Measurements from ENCODE around the gene AP3S1.
"Not testable (repeated sequence)": the region's sequence is repeated elsewhere in the genome, so short reads cannot be mapped to it uniquely, and the experiment has no call there.

Gene AP3S1

DNA sequence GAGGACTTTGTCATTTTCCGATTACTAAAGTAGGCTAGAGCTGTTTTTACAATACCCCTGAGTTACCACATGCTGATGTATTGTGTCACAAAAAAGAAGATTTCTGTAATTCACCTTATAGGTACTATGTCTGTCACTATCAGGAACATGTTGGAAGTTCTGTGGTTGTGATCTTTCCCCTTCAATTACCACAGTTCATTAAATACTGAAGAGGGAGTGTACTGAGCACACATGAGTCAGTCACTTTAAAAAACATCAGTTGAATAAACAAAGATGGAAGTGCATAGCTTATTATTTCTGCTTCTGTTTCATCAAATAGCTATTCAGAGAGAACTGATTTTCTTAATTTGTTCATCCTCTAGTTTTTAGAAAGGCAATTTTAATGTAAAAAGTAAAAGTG is 31.7 kb downstream of the AP3S1 start:
- DNase-seq (ENCODE audit: low read depth): no peak

DNA sequence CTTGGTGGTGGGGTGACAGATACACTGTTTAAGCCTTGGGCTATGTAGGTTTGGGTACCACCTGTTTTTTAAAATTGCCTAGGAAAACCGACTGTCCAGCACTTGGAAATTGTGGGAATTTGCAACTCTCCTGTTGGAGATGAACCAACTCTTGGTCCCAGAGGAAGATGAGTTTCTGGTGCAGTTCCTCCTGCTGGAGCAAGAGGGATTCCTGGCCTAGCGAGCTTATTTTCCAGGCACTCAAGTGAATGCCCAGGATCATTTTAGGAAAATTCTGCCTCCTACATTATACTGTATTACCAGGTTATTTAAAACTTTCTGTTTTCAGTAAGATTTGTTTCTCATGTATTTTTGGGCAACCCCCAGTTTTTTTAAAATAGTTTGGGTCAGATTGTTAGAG is 33.7 kb downstream of the AP3S1 start:
- no peak for DNase-seq (ENCODE audit: low read depth)

DNA sequence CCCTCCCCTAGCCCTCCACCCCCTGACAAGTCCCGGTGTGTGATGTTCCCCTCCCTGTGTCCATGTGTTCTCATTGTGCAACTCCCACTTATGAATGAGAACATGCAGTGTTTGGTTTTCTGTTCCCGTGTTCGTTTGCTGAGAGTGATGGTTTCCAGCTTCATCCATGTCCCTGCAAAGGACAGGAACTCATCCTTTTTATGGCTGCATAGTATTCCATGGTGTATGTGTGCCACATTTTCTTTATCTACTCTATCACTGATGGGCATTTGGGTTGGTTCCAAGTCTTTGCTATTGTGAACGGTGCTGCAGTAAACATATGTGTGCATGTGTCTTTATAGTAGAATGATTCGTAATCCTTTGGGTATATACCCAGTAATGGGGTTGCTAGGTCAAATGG is 35.6 kb downstream of the AP3S1 start:
- not testable (repeated sequence) for DNase-seq (ENCODE audit: low read depth)

DNA sequence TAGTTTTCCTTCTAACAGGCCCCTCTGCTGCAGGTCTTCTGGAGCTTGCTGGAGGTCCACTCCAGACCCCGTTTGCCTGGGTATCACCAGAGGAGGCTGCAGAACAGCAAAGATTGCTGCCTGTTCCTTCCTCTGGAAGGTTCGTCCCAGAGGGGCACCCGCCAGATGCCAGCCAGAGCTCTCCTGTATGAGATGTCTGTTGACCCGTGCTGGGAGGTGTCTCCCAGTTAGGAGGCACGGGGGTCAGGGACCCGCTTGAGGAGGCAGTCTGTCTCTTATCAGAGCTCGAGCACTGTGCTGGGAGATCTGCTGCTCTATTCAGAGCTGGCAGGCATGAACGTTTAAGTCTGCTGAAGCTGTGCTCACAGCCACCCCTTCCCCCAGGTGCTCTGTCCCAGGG is 40.7 kb downstream of the AP3S1 start:
- DNase-seq (ENCODE audit: low read depth): not testable (repeated sequence)

DNA sequence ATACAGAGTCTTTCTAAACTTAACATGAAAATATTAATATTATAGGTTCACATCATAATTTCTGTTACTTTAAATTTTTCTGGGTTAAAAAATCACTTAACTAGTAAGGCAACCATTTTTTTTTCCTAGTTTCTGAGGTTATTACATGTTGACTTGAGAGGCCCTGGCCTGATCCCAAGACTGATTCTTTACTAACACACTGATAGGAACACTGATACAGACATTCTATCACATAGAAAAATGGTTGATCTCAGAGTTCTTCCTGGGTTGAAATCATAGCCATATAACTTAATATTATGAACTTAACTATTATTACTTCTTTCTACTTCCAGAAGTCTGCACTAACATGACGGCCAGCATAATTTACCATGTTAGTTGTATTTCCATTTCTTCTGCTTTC is 43.0 kb downstream of the AP3S1 start:
- no peak for DNase-seq (ENCODE audit: low read depth)

DNA sequence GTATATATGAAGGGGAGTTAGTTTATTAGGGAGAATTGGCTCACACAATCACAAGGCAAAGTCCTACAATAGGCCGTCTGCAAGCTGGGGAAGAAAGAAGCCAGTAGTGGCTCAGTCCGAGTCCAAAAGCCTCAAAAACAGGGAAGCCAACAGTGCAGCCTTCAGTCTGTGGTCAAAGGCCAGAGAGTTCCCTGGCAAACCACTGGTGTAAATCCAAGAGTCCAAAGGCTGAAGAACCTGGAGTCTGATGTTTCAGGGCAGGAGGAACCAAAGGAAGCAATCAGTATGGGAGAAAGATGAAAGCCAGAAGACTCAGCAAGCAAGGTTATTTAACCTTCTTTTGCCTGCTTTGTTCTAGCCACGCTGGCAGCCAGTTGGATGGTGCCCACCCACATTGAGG is 43.5 kb downstream of the AP3S1 start:
- DNase-seq (ENCODE audit: low read depth): not testable (repeated sequence)

DNA sequence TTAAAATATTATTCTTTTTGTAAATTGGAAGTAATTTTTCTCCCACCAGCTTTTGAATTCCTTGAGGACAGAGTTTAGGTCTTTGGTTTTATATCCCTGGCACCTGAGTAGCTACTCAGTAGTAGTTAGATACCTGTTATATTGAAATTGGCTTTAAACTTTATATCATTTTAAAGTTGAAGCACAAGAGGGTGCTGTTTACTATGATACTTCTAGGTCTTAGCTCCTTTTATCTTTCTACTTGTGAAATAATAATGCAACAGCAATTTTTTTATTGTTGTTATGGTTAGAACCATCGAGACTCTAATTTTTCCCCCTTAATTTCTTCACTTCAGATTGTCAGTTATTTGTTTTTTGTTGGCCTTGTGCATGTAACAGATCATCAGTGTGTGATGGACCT is 46.3 kb downstream of the AP3S1 start:
- DNase-seq (ENCODE audit: low read depth): no peak

DNA sequence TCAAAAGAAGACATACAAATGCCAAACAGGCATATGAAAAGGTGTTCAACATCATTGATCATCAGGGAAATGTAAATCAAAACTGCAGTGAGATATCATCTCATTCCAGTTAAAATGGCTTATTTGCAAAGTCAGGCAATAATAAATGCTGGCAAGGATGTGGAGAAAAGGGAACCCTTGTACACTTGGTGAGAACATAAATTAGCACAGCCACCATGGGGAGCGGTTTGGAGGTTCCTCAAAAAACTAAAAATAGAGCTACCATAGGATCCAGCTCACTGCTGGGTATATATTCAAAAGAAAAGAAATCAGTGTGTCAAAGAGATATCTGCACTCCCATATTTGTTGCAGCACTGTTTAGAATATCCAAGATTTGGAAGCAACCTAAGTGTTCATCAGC is 50.3 kb downstream of the AP3S1 start:
- DNase-seq (ENCODE audit: low read depth): no peak

DNA sequence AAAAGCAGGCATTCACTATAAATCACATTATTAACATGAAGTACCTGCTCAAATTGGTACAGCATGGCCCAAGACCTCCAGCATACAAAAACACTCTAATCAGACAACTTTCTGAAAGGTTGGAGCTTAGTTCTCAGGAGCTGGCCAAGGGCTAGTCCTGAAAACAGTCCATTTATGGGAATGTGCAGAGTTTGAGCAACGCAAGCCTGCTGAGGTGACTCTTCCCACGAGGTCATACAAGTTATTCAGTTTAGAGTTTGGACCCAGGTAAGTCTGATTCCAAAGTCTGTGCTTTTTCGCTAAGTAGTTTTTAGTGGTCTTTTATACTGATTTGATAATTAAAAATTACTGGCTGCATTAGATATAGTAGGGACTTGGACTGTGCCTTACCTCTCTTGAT is 52.6 kb downstream of the AP3S1 start:
- DNase-seq (ENCODE audit: low read depth): no peak

DNA sequence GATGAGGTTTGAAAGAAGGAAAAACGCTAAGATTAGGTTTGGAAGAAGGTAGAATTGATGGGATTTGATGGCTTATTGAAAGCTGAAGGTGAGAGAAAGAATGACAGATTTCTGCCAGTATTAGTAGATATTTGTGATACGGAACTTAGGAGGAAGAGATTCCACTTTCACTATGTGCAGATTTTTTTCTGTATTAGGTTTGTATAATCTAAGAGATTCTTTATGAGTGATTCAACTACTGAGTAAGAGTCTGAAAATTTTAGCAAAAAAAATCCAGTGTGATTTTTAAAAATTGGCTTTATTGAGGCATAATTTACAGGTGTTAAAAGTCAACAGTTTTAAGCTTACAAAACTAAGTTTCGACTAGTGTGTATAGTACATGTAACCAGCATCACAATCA is 54.1 kb downstream of the AP3S1 start:
- DNase-seq (ENCODE audit: low read depth): no peak

DNA sequence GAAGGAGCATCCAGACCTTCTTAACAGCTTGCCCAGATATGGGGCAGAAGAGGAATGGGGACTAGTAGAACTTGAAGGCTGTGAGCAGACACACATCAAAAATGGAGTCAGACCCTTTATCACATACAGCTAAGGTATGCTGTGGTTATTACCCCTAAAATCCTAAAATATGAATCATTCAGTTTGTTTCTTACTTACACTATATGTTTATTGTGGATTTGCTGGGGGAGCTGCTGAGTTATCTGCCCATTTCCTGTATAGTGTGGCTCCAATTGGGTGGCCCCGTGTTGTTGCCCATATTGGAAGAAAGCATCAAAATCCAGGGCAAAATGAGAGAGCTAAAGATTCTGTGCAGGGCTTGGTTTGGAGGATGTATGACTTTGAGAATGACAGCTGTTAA is 56.9 kb downstream of the AP3S1 start:
- DNase-seq (ENCODE audit: low read depth): no peak

DNA sequence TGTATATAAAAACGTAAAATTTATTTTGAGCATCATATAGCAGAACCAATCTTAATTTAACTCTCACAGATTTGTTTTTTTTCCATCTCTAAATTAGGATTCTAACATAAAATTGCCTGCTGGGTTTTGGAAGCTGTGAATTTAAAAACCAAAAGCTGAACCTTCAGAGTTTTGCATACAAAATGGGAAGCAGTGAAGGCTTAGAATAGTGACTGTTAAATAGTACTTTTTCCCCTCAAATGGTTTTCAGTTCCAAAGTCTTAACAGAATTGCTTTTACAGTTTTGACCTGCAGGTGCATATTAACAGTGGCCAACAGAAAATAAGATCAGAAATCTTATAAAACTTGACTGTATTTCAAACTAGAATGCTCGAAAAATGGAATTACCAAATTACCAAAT is 65.4 kb downstream of the AP3S1 start:
- DNase-seq (ENCODE audit: low read depth): no peak

DNA sequence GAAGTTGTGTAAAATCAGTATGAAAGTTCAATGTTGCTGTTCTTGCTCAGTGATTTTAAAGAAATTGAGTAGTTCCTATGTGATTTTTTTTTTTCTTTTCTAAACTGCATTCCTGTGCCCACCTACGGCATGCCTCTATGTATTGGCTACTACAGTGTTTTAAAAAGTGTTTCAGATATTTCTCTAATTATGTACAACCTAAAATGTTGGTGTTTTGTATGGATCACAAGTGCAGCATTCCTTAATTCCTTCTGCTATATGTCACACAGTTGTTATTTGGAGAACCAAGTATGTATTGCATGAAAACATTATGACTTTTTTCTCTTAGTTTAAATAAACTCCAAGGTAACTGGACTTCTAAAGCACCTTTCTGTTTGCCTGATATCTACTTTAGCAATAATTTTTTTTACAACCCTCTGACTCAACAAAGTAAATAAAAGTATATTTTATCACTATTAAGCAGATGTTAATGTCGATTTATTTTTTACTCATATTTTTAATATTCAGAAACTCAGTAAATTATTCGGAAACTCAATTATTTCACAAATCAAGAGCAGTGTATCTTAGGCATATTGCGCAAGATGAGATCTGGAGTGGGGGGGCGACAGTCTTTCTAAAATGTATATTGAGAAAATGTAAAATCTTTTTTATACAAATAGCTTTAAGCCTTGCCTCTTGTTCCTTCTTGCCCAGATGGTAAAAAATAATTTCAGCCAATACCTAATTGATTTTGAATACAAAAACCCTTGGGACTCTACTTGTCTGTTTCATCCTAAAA is 72.1 kb downstream of the AP3S1 start:
- DNase-seq (ENCODE audit: low read depth): not testable (repeated sequence)

DNA sequence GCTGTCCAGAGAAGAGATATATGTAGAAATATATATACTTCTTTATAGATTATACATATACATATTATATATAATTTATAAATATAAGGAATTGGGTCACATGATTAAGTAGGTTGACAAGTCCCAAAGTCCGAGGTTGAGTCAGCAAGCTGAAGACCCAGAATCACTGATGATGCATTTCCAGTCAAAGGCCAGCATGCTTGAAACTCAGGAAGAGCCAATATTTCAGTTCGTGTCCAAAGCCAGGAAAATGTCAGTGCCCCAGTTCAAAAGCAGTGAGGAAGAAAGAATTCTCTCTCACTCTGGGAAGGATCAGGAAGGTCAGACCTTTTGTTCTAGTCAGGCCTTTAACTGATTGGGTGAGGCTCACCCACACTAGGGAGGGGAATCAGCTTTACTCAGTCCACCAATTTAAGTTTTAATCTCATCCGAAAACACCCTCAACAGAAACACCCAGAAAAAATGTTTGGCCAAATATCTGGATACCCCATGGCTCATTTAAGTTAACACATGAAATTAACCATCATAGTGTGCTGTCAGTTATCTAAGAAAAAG is 78.5 kb downstream of the AP3S1 start:
- DNase-seq (ENCODE audit: low read depth): no peak

DNA sequence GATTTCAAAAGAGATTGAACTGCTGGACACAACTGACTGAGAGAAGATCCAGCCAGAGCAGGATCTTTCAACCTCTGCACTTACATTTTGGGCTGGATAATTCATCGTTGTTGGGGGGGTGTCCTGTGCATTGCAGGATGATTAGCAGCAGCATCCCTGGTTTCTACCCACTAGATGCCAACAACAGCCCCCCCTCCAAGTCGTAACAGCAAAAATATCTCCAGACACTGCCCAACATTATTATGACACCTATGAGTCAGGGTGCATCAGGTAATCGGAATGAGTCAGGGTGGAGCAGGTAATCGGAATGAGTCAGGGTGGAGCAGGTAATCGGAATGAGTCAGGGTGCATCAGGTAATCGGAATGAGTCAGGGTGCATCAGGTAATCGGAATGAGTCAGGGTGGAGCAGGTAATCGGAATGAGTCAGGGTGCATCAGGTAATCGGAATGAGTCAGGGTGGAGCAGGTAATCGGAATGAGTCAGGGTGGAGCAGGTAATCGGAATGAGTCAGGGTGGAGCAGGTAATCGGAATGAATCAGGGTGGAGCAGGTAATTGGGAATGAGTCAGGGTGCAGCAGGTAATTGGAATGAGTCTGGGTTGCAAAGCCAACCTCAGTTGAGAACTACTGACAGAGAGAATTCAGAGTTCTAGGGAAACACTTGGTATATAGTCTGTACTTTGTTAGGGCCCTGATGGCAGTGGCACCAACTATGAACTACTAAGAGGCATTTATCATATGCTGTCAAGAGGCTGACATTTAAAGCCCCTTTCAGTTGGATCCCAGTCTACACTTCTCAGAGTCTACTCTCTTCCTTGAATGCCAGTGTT is 87.1 kb downstream of the AP3S1 start:
- not testable (repeated sequence) for DNase-seq (ENCODE audit: low read depth)

DNA sequence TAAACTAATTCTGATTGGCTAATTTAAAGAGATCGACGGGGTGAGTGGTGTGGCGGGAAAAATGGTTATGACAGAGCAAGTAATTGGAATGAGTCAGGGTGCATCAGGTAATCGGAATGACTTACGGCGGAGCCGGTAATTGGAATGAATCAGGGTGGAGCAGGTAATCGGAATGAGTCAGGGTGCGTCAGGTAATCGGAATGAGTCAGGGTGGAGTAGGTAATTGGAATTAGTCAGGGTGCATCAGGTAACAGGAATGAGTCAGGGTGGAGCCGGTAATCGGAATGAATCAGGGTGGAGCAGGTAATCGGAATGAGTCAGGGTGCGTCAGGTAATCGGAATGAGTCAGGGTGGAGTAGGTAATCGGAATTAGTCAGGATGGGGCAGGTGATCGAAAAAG is 88.4 kb downstream of the AP3S1 start:
- DNase-seq (ENCODE audit: low read depth): not testable (repeated sequence)

DNA sequence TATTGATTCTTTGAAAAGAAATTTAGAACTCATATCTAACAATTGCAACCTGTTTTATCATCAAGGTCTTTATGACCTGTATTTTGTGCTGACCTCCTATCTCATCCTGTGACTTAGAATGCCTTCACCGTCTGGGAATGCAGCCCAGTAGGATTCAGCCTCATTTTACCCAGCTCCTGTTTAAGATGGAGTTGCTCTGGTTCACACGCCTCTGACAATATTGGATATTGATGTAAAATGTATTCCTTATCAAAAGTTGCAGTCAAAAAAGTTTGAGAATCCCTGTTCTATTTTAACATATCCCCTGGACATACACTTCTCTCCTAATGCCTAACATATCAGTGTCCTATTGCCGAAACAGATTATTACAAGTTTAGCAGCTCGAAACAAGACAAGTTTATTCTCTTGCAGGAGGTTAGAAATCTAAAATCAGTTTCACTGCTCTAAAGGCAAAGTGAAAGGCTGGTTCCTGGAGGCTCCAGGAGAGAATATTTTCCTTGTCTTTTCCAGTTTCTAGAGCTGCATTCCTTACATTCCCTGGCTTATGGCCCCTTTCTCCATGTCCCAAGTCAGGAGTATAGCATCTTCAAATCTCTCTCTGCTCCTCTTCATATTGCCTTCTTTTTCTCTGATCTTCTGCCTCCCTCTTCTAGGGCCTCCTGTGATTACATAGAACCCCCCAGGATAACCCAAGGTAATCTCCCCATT is 89.0 kb downstream of the AP3S1 start:
- no peak for DNase-seq (ENCODE audit: low read depth)

DNA sequence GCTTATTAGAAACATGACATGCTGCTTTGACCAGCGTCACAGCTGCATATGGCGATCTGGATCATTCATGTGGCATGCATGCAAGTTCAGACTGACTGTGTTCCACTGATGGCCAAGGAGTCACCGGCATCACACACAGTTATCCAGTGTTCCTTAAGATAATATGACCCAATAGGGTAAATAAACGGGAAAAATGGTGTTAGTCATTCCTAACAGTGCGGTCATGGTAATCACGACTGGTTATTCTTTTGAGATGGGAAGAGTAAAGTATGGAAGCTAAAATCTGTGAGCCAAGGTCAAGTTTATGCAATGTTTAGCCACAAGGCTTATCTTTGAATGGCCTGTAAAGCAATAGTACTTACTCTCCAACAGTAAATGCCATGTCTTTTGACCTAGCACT is 91.3 kb downstream of the AP3S1 start:
- DNase-seq (ENCODE audit: low read depth): no peak

DNA sequence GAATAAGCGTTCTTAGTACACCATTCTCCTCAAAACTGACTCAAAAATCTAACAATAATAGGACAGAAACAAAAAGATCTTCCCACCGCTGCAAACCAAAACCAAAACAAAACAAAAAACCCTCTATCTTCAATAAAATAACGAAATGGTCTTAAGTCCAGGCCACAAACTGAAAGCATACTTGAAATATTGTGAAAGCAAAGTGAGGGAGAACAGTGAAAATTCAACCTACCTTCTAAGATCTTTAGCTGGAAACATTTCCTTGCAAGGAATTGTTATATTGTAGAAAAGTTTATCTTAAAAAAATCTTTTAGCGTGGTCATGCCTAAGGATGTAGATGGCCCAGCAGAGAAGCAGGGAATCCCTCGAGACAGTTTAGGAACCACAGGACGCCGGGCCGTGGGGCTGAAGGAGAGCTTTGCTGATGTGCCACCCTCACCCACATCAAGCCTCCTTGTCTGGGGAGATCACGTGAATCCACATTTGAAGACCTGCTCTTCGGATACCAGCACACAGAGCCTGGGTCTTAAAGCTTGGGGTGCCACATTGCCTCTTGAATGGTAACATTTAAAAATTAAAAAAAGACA is 92.7 kb downstream of the AP3S1 start:
- no peak for DNase-seq (ENCODE audit: low read depth)

DNA sequence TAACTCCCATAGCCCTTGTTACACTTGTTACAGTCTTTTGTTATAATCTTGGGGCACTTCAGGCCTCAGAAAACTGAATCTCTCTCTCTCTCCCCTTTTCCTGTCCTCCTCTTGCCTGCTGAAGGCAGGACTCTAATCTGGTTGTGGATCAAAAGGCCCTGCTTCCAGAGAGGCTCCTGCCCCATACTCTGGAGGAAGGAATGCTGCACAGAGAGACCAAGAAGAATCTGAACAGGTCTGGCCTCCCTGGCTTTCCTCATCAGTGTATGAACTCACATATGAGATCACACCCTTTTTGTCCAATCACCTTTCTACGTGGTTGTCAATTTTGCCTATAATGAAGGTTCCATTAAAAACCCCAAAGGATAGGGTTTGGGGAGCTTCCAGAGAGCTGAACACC is 94.3 kb downstream of the AP3S1 start:
- DNase-seq (ENCODE audit: low read depth): no peak

DNA sequence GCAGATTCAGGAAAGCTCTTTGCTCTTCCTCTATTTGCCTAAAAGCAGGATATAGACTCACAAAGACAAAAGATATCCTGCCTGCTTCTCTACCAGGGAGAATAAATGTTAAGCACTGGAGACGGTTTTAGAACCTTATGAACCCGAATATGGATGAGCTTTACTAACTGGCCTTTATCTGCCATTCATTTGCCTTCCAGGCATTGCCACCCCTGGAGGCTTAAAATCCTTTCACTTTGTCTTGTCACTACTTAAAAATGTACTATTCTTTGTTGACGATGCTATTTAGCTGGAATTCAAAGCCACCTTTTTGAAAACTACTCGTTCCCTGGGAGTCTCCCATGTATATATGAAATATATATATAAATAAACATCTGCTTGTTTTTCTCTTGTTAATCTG is 97.3 kb downstream of the AP3S1 start:
- DNase-seq (ENCODE audit: low read depth): no peak

All from stimulated activated CD4-positive, alpha-beta T cell treated with anti-CD3 and anti-CD28 coated beads, Interleukin-2, amount 100 ng/mL, for 4 hours (primary cell).